Measurements from ENCODE around the gene TNFRSF4. TPM values are rescaled to one million over a fixed set of nuclear protein-coding genes. Genes with fewer than 3 reads are reported as not detected.
A peak's percentile ranks its signal among the peaks of the same experiment; 100 is the strongest.

Gene TNFRSF4
- total RNA-seq, 1 experiment from 2014 or later, result 0.37 TPM

DNA sequence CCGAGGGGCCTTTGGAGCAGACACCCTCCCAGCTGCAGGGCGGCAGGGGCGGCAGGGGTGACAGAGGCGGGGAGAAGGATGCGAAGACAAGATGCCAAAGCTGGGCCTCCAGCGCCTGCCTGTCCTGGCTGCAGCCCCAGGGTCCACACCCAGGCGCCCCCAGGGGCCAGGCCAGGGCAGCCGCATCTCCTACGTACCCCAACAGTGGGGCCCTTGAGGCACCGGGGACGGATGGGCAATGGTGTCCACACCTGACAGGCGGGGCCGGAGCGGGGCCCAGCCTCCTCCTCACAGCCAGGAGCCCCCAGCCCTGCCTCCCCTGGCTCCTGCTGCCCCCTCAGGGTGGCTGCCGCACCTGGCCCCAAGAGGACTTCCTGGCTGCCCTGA is 25.3 kb upstream of the TNFRSF4 start (continued):
- TF ChIP-seq EZH2 (IDR thresholded peaks at IDR 0.05) (no peak), RAD21 (IDR thresholded peaks at IDR 0.05; ENCODE audit: low read depth) (no peak), POLR2AphosphoS5 (IDR thresholded peaks at IDR 0.05; ENCODE audit: low read depth, low read length) (no peak), ZFX (IDR thresholded peaks at IDR 0.05) (no peak), TCF7L2 (IDR thresholded peaks at IDR 0.05; ENCODE audit: borderline replicate concordance, extremely low read depth, insufficient read depth, insufficient read length) (no peak), EZH2phosphoT487 (IDR thresholded peaks at IDR 0.05; ENCODE audit: borderline replicate concordance) (no peak), ELF1 (IDR thresholded peaks at IDR 0.05; ENCODE audit: borderline replicate concordance, low read depth) (no peak), SP1 (IDR thresholded peaks at IDR 0.05; ENCODE audit: low read depth) (no peak)
- TF ChIP-seq, protein P1, sequence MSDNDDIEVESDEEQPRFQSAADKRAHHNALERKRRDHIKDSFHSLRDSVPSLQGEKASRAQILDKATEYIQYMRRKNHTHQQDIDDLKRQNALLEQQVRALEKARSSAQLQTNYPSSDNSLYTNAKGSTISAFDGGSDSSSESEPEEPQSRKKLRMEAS (IDR thresholded peaks at IDR 0.05), result no peak

DNA sequence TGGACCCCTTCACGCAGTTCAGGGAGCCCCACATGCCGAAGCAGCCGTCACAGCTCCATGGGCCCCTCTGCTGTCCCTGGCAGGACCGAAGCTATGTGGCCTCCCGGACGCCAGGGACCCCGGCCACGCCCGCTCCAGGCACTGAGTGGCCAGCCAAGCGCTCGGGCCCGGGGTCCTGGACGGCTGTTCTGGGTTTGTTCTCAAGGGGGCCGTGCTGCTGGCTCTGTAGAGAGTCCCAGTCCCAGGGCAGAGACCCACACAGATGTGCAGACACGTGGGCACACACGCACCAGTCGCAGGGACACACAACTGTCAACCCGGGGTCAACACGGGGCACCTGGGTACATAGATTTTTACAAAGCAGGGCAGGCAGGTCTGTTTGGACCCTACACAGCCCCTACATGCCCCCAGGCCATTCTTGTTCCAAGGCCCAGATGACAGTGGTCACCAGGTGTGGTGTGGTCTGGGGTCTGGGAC is 24.8 kb upstream of the TNFRSF4 start:
- ChIA-PET POLR2A (no interaction called here), RAD21 (ENCODE audit: low non-redundant PET in 1 of 2, low total read pairs in 2 of 2, uncharacterized antibody in 2 of 2, unreplicated experiment in 2 of 2) (interaction anchor here in 1 of 2 experiments (0.8 kb wide), 1 partner anchor 62 kb away, joined by 3 read pairs; no protein-coding TSS in a partner anchor), CTCF (no interaction called here)
- Histone ChIP-seq H3K36me3 (ENCODE audit: control insufficient read depth in 1 of 2, insufficient read depth in 2 of 2, low read length in 2 of 2) (no peaks in the 10 kb centered on the region), H3K9me2 (ENCODE audit: insufficient read depth) (no peaks in the 10 kb centered on the region), H3K4me1 (ENCODE audit: control insufficient read depth in 1 of 2, insufficient read depth in 2 of 2, low read length in 2 of 2) (peaks cover 9 to 22% of the 10 kb centered on the region in 2 experiments; a peak in 3 of 4 replicates), H3K4me2 (ENCODE audit: low read length) (peak overlapping the region; percentile 46; the same call in 1 of the 2 replicates), H3K9ac (ENCODE audit: low read length) (no peak overlapping the region), H4K20me1 (ENCODE audit: insufficient read depth) (no peaks in the 10 kb centered on the region), H3K27ac (ENCODE audit: low read depth, low read length) (peak overlapping the region; percentile 8; the same call in 1 of the 2 replicates), H3K27me3 (ENCODE audit: insufficient read depth, low read length) (no peaks in the 10 kb centered on the region), H3K9me3 (ENCODE audit: control insufficient read depth in 1 of 2, insufficient read depth in 1 of 2, low read depth in 1 of 2, low read length in 2 of 2) (no peaks in the 10 kb centered on the region), H3K79me2 (ENCODE audit: insufficient read depth, low read length) (peaks cover 10% of the 10 kb centered on the region; the same call in 1 of the 2 replicates), H3K4me3 (replicated peaks in 1 of 2; ENCODE audit: low read depth in 1 of 2, low read length in 2 of 2) (no peak overlapping the region), H2AFZ (ENCODE audit: low read depth, low read length, poor library complexity, severe bottlenecking) (no peak overlapping the region)
- intact Hi-C loops (cut with micrococcal nuclease), result no loop called here
- DNase-seq (ENCODE audit: low read depth, low spot score) (no peak), ATAC-seq (no peak)
- no TSS peak for BruUV-seq (replicated peaks)
- TF ChIP-seq ATF3 (IDR thresholded peaks at IDR 0.05) (no peak), JUND (IDR thresholded peaks at IDR 0.05) (no peak), ELF1 (IDR thresholded peaks at IDR 0.05; ENCODE audit: borderline replicate concordance, low read depth) (no peak), EZH2 (IDR thresholded peaks at IDR 0.05) (no peak), POLR2AphosphoS5 (IDR thresholded peaks at IDR 0.05; ENCODE audit: low read depth, low read length) (no peak)

Data from HCT116 (cell line).